Trophoblast cell (in vitro differentiated cells and primary cell): ENCODE results near the gene ACTG1.

Source experiments
- DNase-seq, 2 donors: peaks; one replicate each; pipeline ENCODE4 v3.0.0-alpha.2; 2016
- H2AFZ ChIP-seq: 2 replicates; pipeline ENCODE4 v1.6.1; 2013; ENCODE audit warnings: low read length, moderate library complexity, mild to moderate bottlenecking; ENCODE audit not compliant: insufficient read depth, poor library complexity
- H2AK5ac ChIP-seq: 2 replicates; pipeline ENCODE4 v1.6.1; 2013; ENCODE audit warnings: mild to moderate bottlenecking, low read length
- H2BK120ac ChIP-seq: 2 replicates; pipeline ENCODE4 v1.6.1; 2013; ENCODE audit warnings: low read length, mild to moderate bottlenecking, moderate library complexity; ENCODE audit not compliant: insufficient read depth, poor library complexity
- H2BK12ac ChIP-seq: 2 replicates; pipeline ENCODE4 v1.6.1; 2013; ENCODE audit warnings: mild to moderate bottlenecking, low read length, moderate library complexity
- H2BK5ac ChIP-seq: 2 replicates; pipeline ENCODE4 v1.6.1; 2013; ENCODE audit warnings: low read length, low read depth, moderate library complexity, mild to moderate bottlenecking; ENCODE audit not compliant: poor library complexity
- H3K14ac ChIP-seq: 2 replicates; pipeline ENCODE4 v1.6.1; 2013; ENCODE audit warnings: mild to moderate bottlenecking, low read length
- H3K18ac ChIP-seq: 2 replicates; pipeline ENCODE4 v1.6.1; 2013; ENCODE audit warnings: mild to moderate bottlenecking, low read length
- H3K23ac ChIP-seq: 2 replicates; pipeline ENCODE4 v1.6.1; 2013; ENCODE audit warnings: low read length
- H3K27ac ChIP-seq: 2 replicates; pipeline ENCODE4 v1.5.1; 2013; ENCODE audit warnings: low read depth, mild to moderate bottlenecking, inconsistent platforms, low read length, moderate library complexity
- H3K27me3 ChIP-seq: 2 replicates; pipeline ENCODE4 v1.6.1; 2013; ENCODE audit warnings: inconsistent platforms, mild to moderate bottlenecking, low read length, moderate library complexity; ENCODE audit not compliant: insufficient read depth
- H3K36me3 ChIP-seq, 2 experiments: 1 replicate in 1 of 2; 2 replicates in 1 of 2; pipeline ENCODE4 v1.6.1; 2013; ENCODE audit warnings: low read length in 2 of 2, mild to moderate bottlenecking in 2 of 2, moderate library complexity in 1 of 2; ENCODE audit not compliant: insufficient read depth in 2 of 2, control insufficient read depth in 1 of 2
- H3K4ac ChIP-seq: 2 replicates; pipeline ENCODE4 v1.6.1; 2013; ENCODE audit warnings: low read depth, mild to moderate bottlenecking, low read length, moderate library complexity
- H3K4me1 ChIP-seq, 2 experiments: 1 replicate in 1 of 2; 2 replicates in 1 of 2; pipeline ENCODE4 v1.6.1; 2013; ENCODE audit warnings: low read length in 2 of 2, mild to moderate bottlenecking in 2 of 2, moderate library complexity in 1 of 2; ENCODE audit not compliant: insufficient read depth in 2 of 2, control insufficient read depth in 1 of 2
- H3K4me2 ChIP-seq: 2 replicates; pipeline ENCODE4 v1.6.1; 2013; ENCODE audit warnings: inconsistent platforms, mild to moderate bottlenecking, low read length, moderate library complexity
- H3K4me3 ChIP-seq: 2 replicates; pipeline ENCODE4 v1.5.1; 2013; ENCODE audit warnings: mild to moderate bottlenecking, low read depth, low read length, inconsistent platforms
- H3K79me1 ChIP-seq: one replicate; pipeline ENCODE4 v1.6.1; 2013; ENCODE audit warnings: low read length
- H3K79me2 ChIP-seq: 2 replicates; pipeline ENCODE4 v1.6.1; 2013; ENCODE audit warnings: low read length, mild to moderate bottlenecking; ENCODE audit not compliant: control insufficient read depth, insufficient read depth, poor library complexity
- H3K9ac ChIP-seq: 2 replicates; pipeline ENCODE4 v1.6.1; 2013; ENCODE audit warnings: mild to moderate bottlenecking, low read length
- H3K9me3 ChIP-seq: 2 replicates; pipeline ENCODE4 v1.6.1; 2013; ENCODE audit warnings: low read depth, mild to moderate bottlenecking, control low read depth, inconsistent platforms, low read length; ENCODE audit not compliant: insufficient read depth
- H4K12ac ChIP-seq: 2 replicates; pipeline ENCODE4 v1.6.1; 2013; ENCODE audit warnings: low read depth, mild to moderate bottlenecking, low read length, moderate library complexity
- H4K8ac ChIP-seq: 2 replicates; pipeline ENCODE4 v1.6.1; 2013; ENCODE audit warnings: low read depth, mild to moderate bottlenecking, low read length, moderate library complexity
- H4K91ac ChIP-seq: one replicate; pipeline ENCODE4 v1.6.1; 2013; ENCODE audit warnings: low read depth, mild to moderate bottlenecking, low read length, moderate library complexity
- WGBS: extraction: QIAGEN DNeasy Blood & Tissue Kit; methylation state at CpG from one replicate; pipeline ENCODE4 v1.1.7; 2013; ENCODE audit warnings: missing lambda C conversion rate; ENCODE audit not compliant: insufficient read length, insufficient coverage; ENCODE audit errors: extremely low coverage; 5-methylcytosine and 5-hydroxymethylcytosine counted together

The ACTG1 gene

DNA sequence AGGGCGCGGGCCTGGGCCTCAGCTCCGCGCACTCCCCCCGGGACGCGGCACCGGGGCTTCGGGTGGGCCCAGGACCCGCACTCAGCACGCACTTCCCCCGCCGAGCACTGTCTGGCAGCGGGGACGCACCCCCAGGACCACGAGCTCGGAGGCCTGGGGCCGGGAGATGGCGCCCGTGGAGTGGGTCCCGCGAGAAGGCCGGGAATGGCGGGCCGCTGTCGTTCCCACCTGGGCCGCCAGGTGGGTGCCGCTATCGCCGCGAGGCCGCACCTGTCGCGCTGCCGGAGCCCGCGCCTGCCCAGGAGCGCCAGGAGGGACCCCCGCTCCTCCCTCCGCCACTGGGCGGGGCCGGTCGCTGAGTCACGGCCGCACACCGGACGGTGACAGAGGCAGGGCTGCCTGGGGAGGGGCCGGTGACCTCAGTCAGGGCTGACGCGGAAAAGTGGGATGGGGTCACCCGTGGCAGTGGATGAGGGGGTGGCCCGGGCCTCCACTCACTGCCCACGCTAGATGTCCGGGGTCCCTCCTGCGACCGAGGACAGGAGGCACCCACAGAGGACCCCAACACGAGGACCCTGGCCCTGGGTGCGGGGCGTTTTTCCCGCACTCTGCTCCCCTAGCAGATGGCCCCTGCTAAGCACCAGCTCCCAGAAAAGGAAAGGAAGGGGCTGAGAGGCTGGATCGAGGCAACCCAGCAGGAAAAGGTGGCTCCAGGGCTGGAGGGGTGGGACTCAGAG is 6.9 kb upstream of the ACTG1 start:
- peak overlapping the region; percentile 71 for H4K91ac ChIP-seq
- no peak overlapping the region for H2AK5ac ChIP-seq
- no peak overlapping the region for H3K4ac ChIP-seq
- H2AFZ ChIP-seq = no peak overlapping the region
- peaks cover 21% of the 10 kb centered on the region for H3K79me1 ChIP-seq
- peak; percentile 68 to 74 for DNase-seq
- peak overlapping the region; percentile 30 for H4K8ac ChIP-seq
- no peak overlapping the region for H2BK5ac ChIP-seq
- no peaks in the 10 kb centered on the region for H3K9me3 ChIP-seq
- H3K9ac ChIP-seq = peak overlapping the region; percentile 30
- H3K23ac ChIP-seq = no peak overlapping the region
- no CpG with 5 or more reads among the region's 61 CpGs for WGBS
- peaks cover 12% of the 10 kb centered on the region for H3K79me2 ChIP-seq
- peak overlapping the region; percentile 27 for H3K27ac ChIP-seq
- H3K14ac ChIP-seq = peak overlapping the region; percentile 27
- peak overlapping the region; percentile 58 for H3K4me3 ChIP-seq
- H2BK120ac ChIP-seq = no peak overlapping the region
- H4K12ac ChIP-seq = peak overlapping the region; percentile 22
- H2BK12ac ChIP-seq = no peak overlapping the region
- H3K27me3 ChIP-seq = no peaks in the 10 kb centered on the region
- H3K18ac ChIP-seq = peak overlapping the region; percentile 56
- H3K4me2 ChIP-seq = peak overlapping the region; percentile 78
- H3K4me1 ChIP-seq = peaks cover 40 to 46% of the 10 kb centered on the region in 2 experiments
- H3K36me3 ChIP-seq = no peaks in the 10 kb centered on the region

DNA sequence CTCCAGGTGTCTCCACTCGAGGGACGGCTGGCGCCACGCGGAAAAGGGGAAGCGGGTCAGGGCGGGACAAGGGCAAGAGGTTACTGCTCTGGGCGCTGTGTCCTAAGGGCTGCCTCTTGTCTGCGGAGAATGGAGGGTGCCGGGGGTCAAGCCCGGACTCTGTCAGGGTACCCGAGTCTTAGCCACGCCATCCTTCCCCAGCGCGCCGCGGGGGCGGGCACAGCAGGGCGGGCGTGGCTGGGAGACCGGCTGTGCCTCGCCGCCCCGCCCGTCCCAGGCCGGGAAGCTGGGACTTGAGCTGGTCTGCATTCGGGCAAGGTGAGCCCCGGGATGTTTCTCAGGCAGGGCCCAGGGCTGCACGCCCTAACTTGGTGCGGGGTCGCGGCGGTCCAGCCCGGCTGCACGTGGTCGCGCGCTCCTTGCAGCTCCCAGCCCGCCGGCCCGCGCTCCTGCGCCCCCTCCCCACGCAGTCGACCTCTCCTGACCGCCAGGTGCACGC is 6.2 kb upstream of the ACTG1 start:
- Histone ChIP-seq H2AK5ac (no peak overlapping the region), H3K14ac (peak overlapping the region; percentile 27), H4K91ac (peak overlapping the region; percentile 71), H3K36me3 (no peaks in the 10 kb centered on the region), H3K18ac (peak overlapping the region; percentile 56), H3K4ac (no peak overlapping the region), H3K27me3 (no peaks in the 10 kb centered on the region), H2BK5ac (no peak overlapping the region), H3K27ac (peak overlapping the region; percentile 27), H3K4me1 (peaks cover 40 to 49% of the 10 kb centered on the region in 2 experiments), H4K12ac (peak overlapping the region; percentile 22), H3K23ac (no peak overlapping the region), H3K79me1 (peaks cover 28% of the 10 kb centered on the region), H2AFZ (peak overlapping the region; percentile 27), H3K9me3 (no peaks in the 10 kb centered on the region), H3K9ac (no peak overlapping the region), H2BK120ac (no peak overlapping the region), H2BK12ac (no peak overlapping the region), H3K4me2 (peak overlapping the region; percentile 78), H3K79me2 (peaks cover 18% of the 10 kb centered on the region), H4K8ac (peak overlapping the region; percentile 30), H3K4me3 (peak overlapping the region; percentile 58)
- DNase-seq = peak; percentile 37 to 64
- no CpG with 5 or more reads among the region's 47 CpGs for WGBS

DNA sequence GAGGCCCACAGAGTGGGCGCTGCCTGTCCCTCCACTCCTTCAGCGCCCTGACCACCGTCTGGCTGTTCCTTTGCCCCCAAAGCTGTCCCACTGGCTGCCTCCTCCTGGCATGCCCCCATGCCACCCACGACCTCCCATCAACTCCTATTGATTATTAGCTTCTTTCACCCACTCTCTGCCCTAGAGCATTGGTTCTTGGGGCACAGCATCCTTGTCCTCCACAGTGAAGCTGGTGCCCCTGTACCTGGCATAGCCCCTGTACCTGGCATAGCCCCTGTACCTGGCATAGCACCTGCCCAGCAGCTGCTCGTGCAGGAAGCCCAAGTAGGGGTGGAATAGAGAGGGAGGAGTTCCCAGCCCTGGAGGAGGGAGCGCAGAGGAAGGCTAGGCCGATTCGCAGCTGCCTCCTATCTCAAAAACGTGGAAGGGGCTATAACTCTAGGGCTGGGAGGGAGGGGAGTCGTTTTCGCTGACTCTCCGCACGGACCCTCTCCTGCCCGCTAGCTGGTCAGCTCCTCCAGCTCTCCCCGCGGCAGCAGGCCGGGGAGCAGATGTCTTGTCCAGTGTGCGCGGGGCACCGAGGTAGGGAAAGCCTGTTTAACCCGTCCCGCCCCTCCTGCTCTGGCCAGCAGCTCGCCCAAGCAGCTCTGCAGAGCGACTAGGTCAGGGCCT is 5.7 kb upstream of the ACTG1 start:
- H3K79me1 ChIP-seq = peaks cover 33% of the 10 kb centered on the region
- peak overlapping the region; percentile 29 for H3K14ac ChIP-seq
- H3K4me1 ChIP-seq = peaks cover 40 to 47% of the 10 kb centered on the region in 2 experiments
- no peaks in the 10 kb centered on the region for H3K36me3 ChIP-seq
- H3K23ac ChIP-seq = no peak overlapping the region
- peak overlapping the region; percentile 27 for H2AK5ac ChIP-seq
- no peak overlapping the region for H2BK12ac ChIP-seq
- peaks cover 23% of the 10 kb centered on the region for H3K79me2 ChIP-seq
- DNase-seq = peak; percentile 33 to 68
- no peak overlapping the region for H3K4me3 ChIP-seq
- H3K18ac ChIP-seq = peak overlapping the region; percentile 25
- H4K91ac ChIP-seq = peak overlapping the region; percentile 36
- peak overlapping the region; percentile 6 for H4K8ac ChIP-seq
- H2BK120ac ChIP-seq = peak overlapping the region; percentile 12
- H3K4ac ChIP-seq = no peak overlapping the region
- H3K27me3 ChIP-seq = no peaks in the 10 kb centered on the region
- peak overlapping the region; percentile 30 for H2AFZ ChIP-seq
- H3K4me2 ChIP-seq = peak overlapping the region; percentile 78
- no peak overlapping the region for H3K9ac ChIP-seq
- no CpG with 5 or more reads among the region's 24 CpGs for WGBS
- no peak overlapping the region for H2BK5ac ChIP-seq
- H4K12ac ChIP-seq = no peak overlapping the region
- peak overlapping the region; percentile 39 for H3K27ac ChIP-seq
- no peaks in the 10 kb centered on the region for H3K9me3 ChIP-seq

DNA sequence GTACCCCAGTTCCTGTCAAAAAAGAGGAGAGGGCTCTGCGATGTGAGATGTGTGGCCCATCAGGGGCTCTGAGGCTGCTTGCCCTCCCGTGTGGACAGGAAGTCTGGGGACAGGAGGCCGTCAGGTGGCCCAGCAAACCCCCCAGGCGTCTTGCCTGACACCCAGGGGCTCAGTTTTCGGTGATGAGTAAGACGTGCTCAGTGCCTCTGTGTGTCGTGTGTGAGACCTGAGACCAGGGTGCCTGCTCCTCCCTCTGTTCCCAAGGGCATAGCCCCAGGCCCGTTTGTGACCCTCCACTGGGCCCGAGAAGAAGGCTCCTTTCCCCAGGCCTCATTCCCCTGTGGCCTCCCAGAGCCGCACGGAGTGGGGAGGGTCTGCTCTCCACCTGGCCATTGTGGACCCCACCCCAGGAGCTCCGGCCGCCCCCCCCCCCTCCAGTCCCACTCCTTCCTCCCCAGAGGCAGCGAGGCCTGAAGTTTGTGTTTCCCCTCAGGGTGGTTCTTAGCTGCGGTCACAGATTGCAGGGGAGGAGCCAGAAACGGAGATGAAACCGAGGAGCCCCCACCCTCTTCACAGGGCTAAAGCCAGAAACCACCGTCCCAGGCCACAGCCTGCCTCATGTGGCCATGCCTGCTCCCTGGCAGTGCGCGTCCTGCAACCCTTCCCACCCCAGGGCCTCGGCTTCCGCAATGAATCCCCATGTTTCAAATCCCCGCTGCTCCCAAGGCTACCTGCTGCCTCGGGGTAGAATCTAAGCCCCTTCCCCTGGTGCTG is 4.9 kb upstream of the ACTG1 start:
- H4K12ac ChIP-seq = peak overlapping the region; percentile 6
- H3K27ac ChIP-seq = peak overlapping the region; percentile 39
- peaks cover 27% of the 10 kb centered on the region for H3K79me2 ChIP-seq
- H3K18ac ChIP-seq = peak overlapping the region; percentile 37
- peak overlapping the region; percentile 29 for H3K14ac ChIP-seq
- peak overlapping the region; percentile 28 for H3K4ac ChIP-seq
- peak overlapping the region; percentile 78 for H3K4me2 ChIP-seq
- H2BK5ac ChIP-seq = peak overlapping the region; percentile 6
- no peak overlapping the region for H3K23ac ChIP-seq
- H3K27me3 ChIP-seq = no peaks in the 10 kb centered on the region
- no peak overlapping the region for H3K4me3 ChIP-seq
- H2AK5ac ChIP-seq = peak overlapping the region; percentile 30
- peak overlapping the region; percentile 6 for H4K8ac ChIP-seq
- peak overlapping the region; percentile 18 for H2BK12ac ChIP-seq
- no CpG with 5 or more reads among the region's 24 CpGs for WGBS
- no peaks in the 10 kb centered on the region for H3K36me3 ChIP-seq
- H3K4me1 ChIP-seq = peaks cover 37 to 44% of the 10 kb centered on the region in 2 experiments
- no peak overlapping the region for H2AFZ ChIP-seq
- H3K9me3 ChIP-seq = no peaks in the 10 kb centered on the region
- peaks cover 38% of the 10 kb centered on the region for H3K79me1 ChIP-seq
- no peak overlapping the region for H2BK120ac ChIP-seq
- peak; percentile 69 to 74 for DNase-seq
- H4K91ac ChIP-seq = peak overlapping the region; percentile 45
- no peak overlapping the region for H3K9ac ChIP-seq
